RWPE2 (cell line): ENCODE data around the gene ARHGEF11.

Experiments used
- ATAC-seq: fragments of 200-7000 bp; cut with Tn5 transposase; 3 replicates; pipeline ENCODE4 v1.9.1; 2021; ENCODE audit warnings: low read depth
- DNase-seq: peaks from one replicate; pipeline ENCODE4 v3.0.0-alpha.2; 2020; ENCODE audit warnings: low spot score
- H3K27ac ChIP-seq: fragments of 450-650 bp; 2 replicates; pipeline ENCODE4 v1.5.1; 2017; ENCODE audit warnings: mild to moderate bottlenecking; ENCODE audit not compliant: poor library complexity, severe bottlenecking
- H3K27me3 ChIP-seq: fragments of 250-450 bp; sonication (Bioruptor Pico); 2 replicates; pipeline ENCODE4 v1.5.1; 2021; ENCODE audit warnings: mild to moderate bottlenecking, moderate library complexity; ENCODE audit not compliant: insufficient read depth, poor library complexity, severe bottlenecking
- H3K36me3 ChIP-seq: fragments of 250-450 bp; sonication (Bioruptor Pico); 2 replicates; pipeline ENCODE4 v1.5.1; 2020; ENCODE audit warnings: low read depth, mild to moderate bottlenecking, moderate library complexity
- H3K4me1 ChIP-seq: fragments of 250-450 bp; sonication (Bioruptor Pico); 2 replicates; pipeline ENCODE4 v1.5.1; 2021; ENCODE audit warnings: mild to moderate bottlenecking, moderate library complexity; ENCODE audit not compliant: insufficient read depth, poor library complexity, severe bottlenecking
- H3K4me3 ChIP-seq: fragments of 250-450 bp; sonication (Bioruptor Pico); 2 replicates; pipeline ENCODE4 v1.5.1; 2021; ENCODE audit warnings: mild to moderate bottlenecking, moderate library complexity; ENCODE audit not compliant: severe bottlenecking
- H3K9me3 ChIP-seq: fragments of 250-450 bp; sonication (Bioruptor Pico); 2 replicates; pipeline ENCODE4 v1.5.1; 2021; ENCODE audit warnings: mild to moderate bottlenecking, moderate library complexity; ENCODE audit not compliant: severe bottlenecking
- CTCF ChIP-seq: fragments of 450-650 bp; IDR thresholded peaks from one replicate; pipeline ENCODE4 v1.5.1; 2017; ENCODE audit warnings: mild to moderate bottlenecking, moderate library complexity; ENCODE audit not compliant: poor library complexity, severe bottlenecking

The ARHGEF11 gene

GRCh38 chr1:157043685-157044084 is 1.9 kb downstream of the ARHGEF11 start:
- Histone ChIP-seq H3K9me3 (no peaks in the 10 kb centered on the region), H3K27ac (no peak overlapping the region), H3K4me1 (peaks cover 8% of the 10 kb centered on the region), H3K27me3 (no peaks in the 10 kb centered on the region), H3K4me3 (peak overlapping the region; percentile 88), H3K36me3 (no peaks in the 10 kb centered on the region; the same call in 1 of the 2 replicates)
- TF ChIP-seq CTCF = no peak
- DNase-seq (no peak), ATAC-seq (no peak)

GRCh38 chr1:157042846-157043245 is 2.7 kb downstream of the ARHGEF11 start:
- Histone ChIP-seq H3K4me3 (no peak overlapping the region), H3K4me1 (peaks cover 8% of the 10 kb centered on the region)

GRCh38 chr1:157040802-157041201 is 4.7 kb downstream of the ARHGEF11 start:
- Histone ChIP-seq H3K4me3 (no peak overlapping the region), H3K9me3 (no peaks in the 10 kb centered on the region), H3K4me1 (peaks cover 8% of the 10 kb centered on the region), H3K27ac (no peak overlapping the region), H3K36me3 (no peaks in the 10 kb centered on the region; the same call in 1 of the 2 replicates), H3K27me3 (no peaks in the 10 kb centered on the region)
- no peak for DNase-seq
- ATAC-seq = no peak
- no peak for TF ChIP-seq CTCF

More at GRCh38 chr1:157042846-157043245, 2.7 kb downstream of the ARHGEF11 start:
- no peak for TF ChIP-seq CTCF
- no peak for DNase-seq
- no peak for ATAC-seq
- Histone ChIP-seq H3K9me3 (no peaks in the 10 kb centered on the region), H3K27me3 (no peaks in the 10 kb centered on the region), H3K36me3 (no peaks in the 10 kb centered on the region; the same call in 1 of the 2 replicates), H3K27ac (no peak overlapping the region)

GRCh38 chr1:157035121-157035520 is 10.4 kb downstream of the ARHGEF11 start:
- Histone ChIP-seq H3K36me3 (no peaks in the 10 kb centered on the region), H3K4me3 (no peak overlapping the region), H3K27me3 (no peaks in the 10 kb centered on the region), H3K27ac (no peak overlapping the region), H3K4me1 (no peaks in the 10 kb centered on the region), H3K9me3 (no peaks in the 10 kb centered on the region)
- no peak for TF ChIP-seq CTCF
- ATAC-seq = no peak
- DNase-seq = no peak

- no peaks in the 10 kb centered on the region for H3K4me1 ChIP-seq
- H3K9me3 ChIP-seq = no peaks in the 10 kb centered on the region
- no peak for TF ChIP-seq CTCF
- ATAC-seq = no peak
- no peak overlapping the region for H3K4me3 ChIP-seq
- H3K27ac ChIP-seq = no peak overlapping the region
- no peak for DNase-seq
- H3K36me3 ChIP-seq = no peaks in the 10 kb centered on the region
- no peaks in the 10 kb centered on the region for H3K27me3 ChIP-seq
Measured at GRCh38 chr1:157034137-157034800, 11.3 kb downstream of the ARHGEF11 start.
